NCI-H82 (cell line): ENCODE results near the gene CA4.
"Not testable (repeated sequence)": the region's sequence is repeated elsewhere in the genome, so short reads cannot be mapped to it uniquely, and the experiment has no call there.

Experiments
- DNase-seq: peaks from one replicate; lab custom pipeline; 2025; lab: John Stamatoyannopoulos, UW

The CA4 gene

GRCh38 chr17:60149691-60150582 is at the start of gene CA4:
CA4 (plus strand) TSS chr17:60149973; CDS start chr17:60150035, 62 bp downstream.
- peak; percentile 90 for DNase-seq

GRCh38 chr17:60100577-60100976 is 49.2 kb upstream of the CA4 start:
- not testable (repeated sequence) for DNase-seq

GRCh38 chr17:60102015-60102631 is 47.6 kb upstream of the CA4 start:
- not testable (repeated sequence) for DNase-seq

- DNase-seq = no peak
These were observed 47.1 kb upstream of the CA4 start for GRCh38 chr17:60102632-60103096.

GRCh38 chr17:60103957-60104356 is 45.8 kb upstream of the CA4 start:
- DNase-seq = no peak

- DNase-seq = no peak
These were observed 43.3 kb upstream of the CA4 start for GRCh38 chr17:60106340-60107059.

GRCh38 chr17:60107526-60108257 is 42.1 kb upstream of the CA4 start:
- no peak for DNase-seq

- DNase-seq = not testable (repeated sequence)
These were observed 41.5 kb upstream of the CA4 start for GRCh38 chr17:60108309-60108708.

- peak; percentile 87 for DNase-seq
These were observed 41.1 kb upstream of the CA4 start for GRCh38 chr17:60108712-60109111.

- DNase-seq = peak; percentile 34
These were observed 40.6 kb upstream of the CA4 start for GRCh38 chr17:60109161-60109560.

- DNase-seq = no peak
These were observed 39.2 kb upstream of the CA4 start for GRCh38 chr17:60110586-60110985.

GRCh38 chr17:60111661-60112060 is 38.1 kb upstream of the CA4 start:
- not testable (repeated sequence) for DNase-seq

GRCh38 chr17:60115364-60115763 is 34.4 kb upstream of the CA4 start:
- DNase-seq = not testable (repeated sequence)

- DNase-seq = not testable (repeated sequence)
These were observed 33.6 kb upstream of the CA4 start for GRCh38 chr17:60116196-60116595.

GRCh38 chr17:60119162-60119561 is 30.6 kb upstream of the CA4 start:
- not testable (repeated sequence) for DNase-seq

GRCh38 chr17:60119807-60120748 is 29.7 kb upstream of the CA4 start:
- DNase-seq = not testable (repeated sequence)

GRCh38 chr17:60127068-60128064 is 22.4 kb upstream of the CA4 start:
- no peak for DNase-seq

GRCh38 chr17:60128171-60128859 is 21.5 kb upstream of the CA4 start:
- DNase-seq = no peak

- no peak for DNase-seq
These were observed 20.6 kb upstream of the CA4 start for GRCh38 chr17:60129164-60129563.
